ENCODE data around the gene MOBP.
"Not testable (repeated sequence)": the region's sequence is repeated elsewhere in the genome, so short reads cannot be mapped to it uniquely, and the experiment has no call there.

The MOBP gene

DNA sequence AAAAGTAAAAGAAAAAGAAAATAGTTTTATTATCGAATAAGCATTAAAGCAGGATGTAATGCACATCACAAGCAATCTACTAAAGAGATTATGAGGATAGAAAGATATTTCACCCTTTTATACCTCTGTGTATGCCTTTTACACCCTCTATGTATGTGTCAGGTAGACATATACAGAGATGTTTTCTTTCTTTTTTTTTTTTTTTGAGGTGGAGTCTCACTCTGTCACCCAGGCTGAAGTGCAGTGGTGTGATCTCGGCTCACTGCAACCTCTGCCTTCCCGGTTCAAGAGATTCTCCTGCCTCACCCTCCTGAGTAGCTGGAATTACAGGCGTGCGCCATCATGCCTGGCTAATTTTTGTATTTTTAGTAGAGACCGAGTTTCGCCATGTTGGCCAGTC is 13.6 kb upstream of the MOBP start:
- not testable (repeated sequence) for FAIRE-seq

DNA sequence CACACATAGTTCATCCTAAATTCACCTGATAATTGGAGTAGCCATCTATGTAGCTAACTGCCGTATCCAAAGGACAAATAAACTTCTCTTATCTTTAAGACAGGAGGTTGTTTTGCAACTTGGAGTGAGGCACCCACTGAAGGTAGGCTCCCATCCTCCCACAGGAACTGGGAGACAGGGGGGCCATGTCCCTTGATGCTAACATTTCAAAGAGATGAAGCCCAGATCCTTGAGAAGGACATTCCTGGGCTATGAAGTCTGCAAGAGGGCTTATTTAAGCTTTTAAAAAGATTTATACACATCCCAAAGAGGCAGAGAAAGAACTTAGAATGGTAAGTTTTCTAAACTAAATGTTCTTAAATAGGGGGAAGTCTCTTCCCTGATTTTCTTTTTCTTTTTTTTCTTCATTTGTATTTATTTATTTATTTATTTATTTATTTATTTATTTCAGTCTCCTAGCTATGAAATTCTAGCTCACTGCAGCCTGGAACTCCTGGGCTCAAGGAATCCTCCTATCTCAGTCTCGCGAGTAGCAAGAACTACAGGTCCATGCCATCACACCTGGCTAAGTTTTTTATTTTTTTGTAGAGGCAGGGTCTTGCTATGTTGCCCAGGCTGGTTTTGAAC is 12.8 kb upstream of the MOBP start:
- FAIRE-seq: no peak

DNA sequence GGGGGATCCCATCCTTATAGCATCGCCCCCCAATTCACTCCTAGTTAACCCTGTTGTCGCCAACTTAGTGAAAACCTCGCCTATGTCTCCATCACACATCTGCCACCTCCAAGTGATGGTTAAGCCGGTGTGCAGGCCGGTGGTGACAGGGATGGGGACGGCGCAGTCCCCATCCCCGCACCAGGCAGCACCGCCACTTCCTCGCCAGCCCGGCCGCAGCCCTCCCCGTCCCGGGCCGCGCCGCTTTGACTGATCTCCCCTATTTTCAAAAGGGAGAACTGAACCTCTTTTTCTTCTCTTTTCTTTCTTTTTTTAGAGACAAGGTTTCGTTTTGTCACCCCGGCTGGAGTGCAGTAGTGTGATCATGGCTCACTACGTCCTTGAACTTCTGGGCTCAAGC is 11.3 kb upstream of the MOBP start:
- no peak for FAIRE-seq

DNA sequence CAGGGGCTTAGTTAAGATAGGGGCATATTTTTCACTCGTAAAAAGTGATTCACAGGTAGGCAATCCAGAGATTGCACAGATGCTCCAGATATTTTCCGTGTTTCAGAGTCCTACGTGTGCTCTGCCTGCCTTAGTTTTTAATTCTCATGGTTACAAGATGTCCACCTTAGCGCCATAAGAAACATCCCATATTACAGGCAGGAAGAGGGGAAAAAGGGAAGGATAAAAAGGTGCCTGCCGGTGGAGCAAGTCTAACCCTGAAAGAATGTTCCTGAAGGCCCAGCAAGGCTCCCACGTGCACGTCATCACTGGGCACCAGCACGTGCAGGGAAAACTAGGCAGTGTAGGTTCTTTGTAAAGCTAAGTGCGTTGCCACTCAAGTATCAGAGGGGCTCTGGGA is 10.1 kb upstream of the MOBP start:
- FAIRE-seq: no peak

DNA sequence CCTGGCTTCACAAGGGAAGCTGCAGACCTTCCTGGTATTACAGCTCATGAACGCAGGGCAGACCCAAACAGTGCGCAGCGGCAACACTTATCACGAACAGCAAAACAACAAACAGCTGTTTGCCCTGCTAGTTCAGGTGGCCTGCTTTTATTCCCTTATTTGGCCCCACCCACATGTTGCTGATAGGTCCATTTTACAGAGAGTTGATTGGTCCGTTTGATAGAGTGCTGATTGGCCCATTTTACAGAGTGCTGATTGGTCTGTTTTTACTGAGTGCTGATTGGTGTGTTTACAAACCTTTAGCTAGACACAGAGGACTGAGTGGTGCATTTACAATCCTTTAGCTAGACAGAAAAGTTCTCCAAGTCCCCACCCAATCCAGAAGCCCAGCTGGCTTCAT is 8.9 kb upstream of the MOBP start:
- not testable (repeated sequence) for FAIRE-seq

DNA sequence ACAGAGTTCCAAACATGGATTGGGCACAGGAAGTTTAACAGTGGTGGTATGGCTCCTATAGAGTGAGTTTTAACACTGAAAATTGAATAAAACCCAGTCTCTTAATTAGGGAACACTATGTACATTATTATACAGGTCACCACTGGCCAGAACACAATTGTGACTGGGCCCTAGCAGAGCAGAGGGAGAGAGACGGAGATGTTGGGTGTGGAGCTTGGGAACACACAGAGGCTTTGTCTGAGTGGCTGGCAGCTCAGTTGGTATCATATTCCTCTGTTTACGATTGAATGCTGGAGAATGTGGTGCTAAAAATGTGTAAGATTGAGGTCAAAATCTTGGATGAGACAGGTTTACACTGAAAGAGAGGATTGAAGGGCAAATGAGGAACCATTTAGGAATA is 6.8 kb upstream of the MOBP start:
- FAIRE-seq: no peak

DNA sequence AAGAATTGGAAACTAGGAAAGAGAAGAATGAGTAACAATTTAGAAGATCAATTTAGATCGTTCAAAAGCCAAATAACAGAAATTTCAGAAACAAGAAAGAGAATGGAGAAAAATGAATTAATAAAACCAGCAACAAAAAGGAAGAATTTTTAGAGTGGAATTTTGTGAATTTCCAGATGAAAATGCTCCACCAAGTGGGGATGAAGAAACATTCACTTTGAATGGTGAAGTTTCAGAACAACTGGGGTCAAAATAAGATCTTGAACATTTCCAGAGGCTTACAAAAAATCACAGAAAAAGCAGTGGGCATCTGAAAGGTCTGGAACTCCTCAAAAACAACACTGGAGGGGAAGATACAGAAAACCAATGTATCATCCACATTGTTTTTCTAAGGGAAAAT is 4.2 kb upstream of the MOBP start:
- no peak for FAIRE-seq

DNA sequence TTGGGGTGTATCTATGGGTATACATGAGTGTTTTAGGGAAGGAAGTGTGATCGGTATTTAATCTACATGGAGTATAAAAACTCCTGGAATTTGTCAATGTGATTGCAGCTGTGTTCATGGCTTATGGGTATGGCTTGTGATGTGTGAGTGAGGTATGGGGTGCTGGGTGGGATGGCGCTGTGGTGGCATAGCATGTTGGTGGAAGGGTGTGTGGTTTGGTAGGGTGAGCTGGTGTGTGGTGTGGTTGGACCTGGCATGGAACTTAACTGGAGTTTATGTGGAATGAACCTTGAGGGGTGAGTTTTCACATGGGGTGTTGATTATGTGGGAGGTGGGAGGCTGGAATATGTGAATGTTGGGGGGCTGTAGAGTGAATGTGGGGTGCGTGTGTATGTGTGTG is 492 bp upstream of the MOBP start:
- no peak for FAIRE-seq

DNA sequence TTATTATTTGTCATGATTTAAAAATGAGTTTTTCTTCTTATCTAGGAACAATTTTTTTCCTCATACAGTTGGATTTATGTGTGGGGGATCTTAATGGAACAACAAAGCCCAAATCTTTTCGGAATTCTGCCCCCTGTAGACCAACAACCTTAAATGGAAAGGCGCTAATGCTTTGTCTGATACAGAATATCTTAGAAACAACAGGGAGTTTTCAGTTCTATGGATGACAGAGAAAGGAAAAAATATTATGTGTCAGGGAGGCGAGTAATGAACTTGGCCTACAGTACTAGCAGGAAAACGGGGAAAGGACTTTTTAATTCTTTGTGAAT is 592 bp downstream of the MOBP start:
- no peak for FAIRE-seq

DNA sequence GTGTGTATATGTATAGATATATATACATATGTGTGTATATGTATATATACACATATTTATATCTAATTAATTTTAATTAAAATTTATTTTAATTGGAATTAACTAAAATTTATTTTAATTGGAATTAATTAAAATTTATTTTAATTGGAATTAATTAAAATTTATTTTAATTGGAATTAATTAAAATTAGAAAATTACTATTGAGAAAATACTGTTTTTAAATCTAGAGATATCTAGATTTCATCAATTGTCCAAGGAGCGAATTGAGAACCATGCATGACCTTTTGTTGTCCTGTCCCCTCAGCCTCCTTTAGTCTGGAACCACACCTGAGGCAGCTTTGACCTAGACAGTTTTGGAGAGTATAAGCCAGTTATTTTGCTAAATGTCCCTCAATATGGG is 1.8 kb downstream of the MOBP start:
- peak; percentile 98 for FAIRE-seq

DNA sequence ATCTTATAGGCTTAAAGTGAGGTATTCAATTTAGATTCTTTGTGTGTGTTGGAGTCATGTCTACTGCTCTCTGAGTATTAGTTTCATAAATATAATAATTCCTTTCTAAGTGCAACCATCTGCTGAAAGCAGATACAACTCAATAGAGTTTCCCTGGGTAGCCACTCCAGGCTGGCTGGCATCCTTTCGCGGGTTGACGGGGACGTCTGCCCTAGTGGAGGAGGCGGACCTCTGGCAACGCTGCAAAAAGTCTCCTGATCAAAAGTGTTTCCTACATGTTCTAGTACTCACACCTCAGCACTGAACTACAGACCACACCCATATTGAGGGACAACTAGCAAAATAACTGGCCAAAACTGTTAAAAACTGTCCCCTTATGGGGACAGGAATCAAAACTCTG is 2.5 kb downstream of the MOBP start:
- FAIRE-seq: no peak

DNA sequence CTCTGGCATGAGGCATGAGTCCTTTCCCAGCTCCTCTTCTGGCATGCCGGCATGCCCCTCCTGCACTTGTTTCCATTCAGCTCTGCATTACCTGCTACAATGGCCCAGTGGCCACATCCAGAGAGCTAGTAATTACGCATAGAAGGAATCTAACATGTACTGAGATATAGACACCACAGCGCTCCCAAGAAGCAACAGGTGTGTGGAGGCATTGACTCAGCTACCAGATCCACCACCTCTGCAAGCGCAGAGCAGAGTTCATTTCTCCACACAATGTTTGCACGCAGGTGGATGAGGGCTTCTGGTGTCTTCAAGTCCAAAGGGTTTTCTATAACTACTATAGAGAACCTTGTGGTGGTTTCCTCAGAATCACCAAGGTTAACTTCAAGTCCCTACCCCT is 4.2 kb downstream of the MOBP start:
- FAIRE-seq: no peak

DNA sequence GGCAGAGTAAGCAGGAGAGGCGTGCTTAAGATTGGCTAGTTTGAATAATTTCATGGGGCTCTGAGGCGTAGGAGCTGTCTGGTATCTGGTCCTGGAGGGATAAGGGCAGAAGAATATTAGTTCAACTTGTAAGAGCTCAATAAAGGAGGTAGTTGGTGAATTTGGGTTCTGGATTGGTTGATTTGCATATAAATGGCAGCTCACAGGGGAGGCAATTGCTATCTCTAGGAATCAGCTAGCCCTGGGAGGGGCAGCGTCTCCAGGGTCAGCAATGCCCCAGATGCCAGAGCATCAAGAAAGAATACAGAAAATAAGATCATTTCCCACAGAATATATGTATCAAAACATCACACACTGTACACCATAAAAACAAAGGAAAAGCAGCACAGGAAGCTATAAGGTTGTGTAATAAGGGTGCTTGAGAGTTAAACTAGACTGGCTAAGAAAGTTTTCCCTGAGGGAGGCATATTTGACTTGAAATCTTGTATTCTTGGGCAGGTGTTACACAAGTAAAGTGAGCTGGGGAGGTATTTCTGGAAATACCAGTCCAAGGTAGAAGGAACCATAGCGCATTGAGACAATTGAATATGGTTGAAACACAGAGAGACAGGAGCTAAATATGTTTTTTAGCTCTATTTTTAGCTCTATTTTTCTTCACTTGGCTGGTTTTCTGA is 6.1 kb downstream of the MOBP start:
- FAIRE-seq: no peak

DNA sequence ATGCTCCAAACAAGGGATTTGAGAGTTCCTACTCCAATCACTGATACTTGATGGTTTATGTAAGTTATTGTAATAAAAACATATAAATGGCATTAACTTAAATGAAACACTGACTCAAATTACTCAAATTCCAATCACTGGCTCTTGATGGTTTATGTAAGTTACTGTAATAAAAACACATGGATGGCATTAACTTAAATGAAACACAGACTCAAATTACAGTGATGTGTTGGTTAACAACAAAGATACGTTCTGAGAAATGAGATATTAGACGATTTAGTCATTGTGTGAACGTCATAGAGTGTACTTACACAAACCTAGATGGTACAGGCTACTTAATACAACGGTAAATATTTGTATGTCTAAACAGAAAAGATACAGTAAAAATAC is 6.6 kb downstream of the MOBP start:
- FAIRE-seq: no peak

DNA sequence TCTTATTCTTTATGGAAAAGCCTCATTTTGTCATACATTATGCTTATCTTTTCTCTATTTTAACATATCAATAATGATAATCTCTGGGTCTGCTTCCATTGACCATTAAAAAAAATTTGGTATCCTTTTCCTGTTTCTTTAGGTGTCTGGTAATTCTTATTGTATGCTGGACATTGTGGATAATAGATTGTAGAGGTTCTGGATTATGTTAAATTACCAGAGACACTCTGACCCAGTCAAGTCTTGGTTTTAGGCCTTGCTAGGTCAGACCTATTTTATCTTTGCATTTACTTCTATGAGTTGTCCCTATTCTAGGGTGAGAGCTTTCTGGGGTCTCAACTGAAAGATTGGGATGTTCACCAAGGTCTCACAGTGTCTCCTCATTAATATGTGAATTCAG is 9.3 kb downstream of the MOBP start:
- no peak for FAIRE-seq

DNA sequence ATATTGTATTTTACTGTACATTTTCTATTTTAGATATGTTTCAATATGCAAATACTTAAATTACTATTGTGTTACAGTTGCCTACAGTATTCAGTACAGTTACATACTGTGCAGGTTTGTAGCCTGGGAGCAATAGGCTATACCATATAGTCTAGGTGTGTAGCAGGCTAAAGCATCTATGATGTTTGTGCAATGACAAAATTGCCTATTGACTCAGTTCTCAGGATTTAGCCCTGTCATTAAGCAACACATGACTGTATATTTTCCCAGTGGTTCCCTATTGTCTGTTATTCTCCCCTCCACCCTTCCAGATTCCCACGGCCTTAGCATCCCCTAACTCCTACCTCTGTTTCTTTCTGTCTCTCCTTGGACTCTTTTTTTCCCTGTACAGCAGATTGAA is 10.7 kb downstream of the MOBP start:
- no peak for FAIRE-seq

DNA sequence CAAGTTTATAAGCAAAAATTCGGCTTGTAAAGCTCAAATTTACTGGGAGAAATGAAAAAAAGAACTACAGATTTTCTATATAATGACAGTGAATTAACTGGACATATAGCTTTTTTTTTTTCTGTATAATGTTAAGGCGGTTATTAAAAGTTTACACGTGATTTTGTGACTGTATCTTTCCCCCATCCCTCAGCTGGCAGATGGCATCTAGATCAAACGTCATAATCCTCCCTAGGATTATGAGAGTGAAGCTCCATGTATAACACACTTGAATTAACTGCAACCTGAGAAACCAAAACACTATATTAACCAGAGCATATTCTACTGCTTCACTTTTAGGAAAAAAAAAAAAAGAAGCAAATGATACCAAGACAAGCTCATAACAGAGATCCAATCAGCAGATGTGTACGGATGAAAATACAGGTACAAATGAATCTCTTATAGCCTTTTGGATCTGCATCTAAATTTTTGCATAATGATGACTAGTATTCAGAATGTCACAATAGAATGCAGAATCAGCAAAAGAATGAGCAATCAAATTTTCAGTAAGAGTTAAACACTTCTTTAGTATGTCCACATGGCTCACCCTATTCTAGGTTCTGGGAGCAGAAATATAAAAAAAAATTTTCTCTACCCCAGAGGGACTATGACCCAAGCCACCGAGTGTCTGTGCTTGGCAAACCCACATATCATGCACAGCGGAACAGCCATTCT is 12.4 kb downstream of the MOBP start:
- FAIRE-seq: no peak

DNA sequence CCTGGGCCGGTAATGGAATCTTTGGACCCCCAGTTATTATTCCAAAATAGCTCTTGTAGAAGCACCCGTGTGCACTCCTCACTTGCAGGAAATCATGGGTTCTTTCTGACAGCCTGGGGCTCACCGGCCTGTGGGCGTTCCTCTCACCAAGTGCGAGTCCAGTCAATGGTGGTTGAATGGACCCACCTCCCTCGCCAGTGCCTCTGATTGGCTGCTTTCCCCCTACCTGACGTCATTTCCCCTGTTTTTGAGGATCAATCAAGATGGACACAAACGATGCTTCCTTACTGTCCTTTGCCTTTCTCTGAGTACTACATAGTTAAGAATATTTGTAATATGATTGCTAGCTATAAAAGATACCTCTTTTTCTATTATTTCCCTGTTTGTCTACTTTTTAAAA is 18.1 kb downstream of the MOBP start:
- no peak for FAIRE-seq

DNA sequence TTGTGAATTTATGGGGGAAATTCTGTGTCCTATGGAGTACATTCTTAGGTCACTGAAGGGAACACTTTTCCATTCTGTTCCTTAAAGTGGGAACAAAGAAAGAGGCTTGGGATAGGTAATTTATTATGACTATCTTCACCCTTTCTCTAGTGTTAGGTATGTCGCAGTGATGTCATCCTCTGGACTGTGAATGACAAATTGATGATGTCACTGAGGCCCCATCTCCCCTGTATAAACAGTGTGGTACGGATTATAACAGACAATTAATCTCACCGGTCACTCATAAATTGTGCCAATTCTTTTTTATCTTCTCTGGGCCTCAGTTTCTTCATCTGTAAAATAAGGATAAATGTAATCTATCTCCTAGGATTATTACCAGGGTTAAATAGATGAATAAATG is 23.5 kb downstream of the MOBP start:
- no peak for FAIRE-seq

DNA sequence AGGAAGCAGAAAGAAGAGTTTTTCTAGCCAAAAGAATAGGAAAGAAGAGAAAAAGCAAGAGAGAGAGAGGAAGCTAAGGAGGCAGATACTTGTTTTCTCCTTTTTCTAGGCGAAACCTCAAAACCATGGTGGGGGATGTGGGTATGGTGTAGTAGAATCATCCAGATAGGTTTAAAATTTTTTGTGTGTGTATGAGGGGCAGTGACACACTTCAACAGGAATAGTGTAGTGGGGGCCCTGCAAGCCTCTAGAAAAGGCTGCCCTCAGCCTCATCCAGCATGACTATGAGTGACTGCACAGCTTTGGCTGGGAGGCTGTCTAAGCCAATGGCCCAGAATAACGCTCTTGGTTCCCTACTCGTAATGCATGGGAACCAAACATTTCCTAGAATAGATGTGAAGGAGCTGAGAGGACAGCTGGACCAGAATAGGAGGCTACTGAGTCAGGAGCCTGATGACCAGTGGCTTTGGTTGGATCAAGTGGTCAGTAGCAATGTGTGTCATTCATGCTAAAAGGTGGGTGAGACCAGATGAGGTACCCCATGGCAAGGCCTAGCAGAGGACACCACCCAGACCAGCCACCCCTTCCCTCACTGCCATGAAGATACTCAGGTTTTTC is 24.4 kb downstream of the MOBP start:
- FAIRE-seq: no peak

DNA sequence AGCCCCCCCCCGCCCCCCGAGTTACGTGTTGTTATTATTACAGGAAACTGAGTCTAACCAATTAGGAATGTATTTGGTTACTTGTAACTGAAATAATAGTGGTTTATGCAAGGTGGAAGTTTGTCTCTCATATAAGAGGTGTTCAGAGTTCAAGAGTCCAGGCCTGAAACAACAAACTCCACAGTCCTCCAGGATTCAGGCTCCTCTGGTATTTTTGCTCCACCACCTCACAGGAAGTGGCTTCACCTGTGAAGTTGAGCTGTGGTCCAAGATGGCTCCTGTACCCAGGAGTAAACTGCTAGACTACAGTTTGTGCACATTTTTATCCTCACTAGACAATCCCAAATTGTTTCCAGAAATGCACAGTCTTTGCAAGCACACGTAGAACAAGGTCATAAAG is 27.3 kb downstream of the MOBP start:
- no peak for FAIRE-seq

DNA sequence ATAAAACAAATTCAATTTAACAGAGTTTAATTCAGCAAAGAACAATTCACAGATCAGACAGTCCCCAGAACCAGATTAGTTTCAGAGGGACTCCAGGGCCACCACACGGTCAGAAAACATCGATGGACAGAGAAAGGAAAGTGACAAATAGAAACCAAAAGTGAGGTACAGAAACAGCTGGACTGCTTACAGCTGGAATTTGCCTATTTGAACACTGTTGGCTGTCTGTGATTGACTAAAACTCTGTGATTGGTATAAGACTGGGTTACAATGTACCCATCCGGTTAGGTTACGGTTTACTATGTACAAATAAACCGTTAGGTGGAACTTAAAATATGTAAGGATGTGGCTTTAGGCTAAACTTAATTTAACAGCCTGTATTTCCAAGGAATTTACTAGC is 30.3 kb downstream of the MOBP start:
- no peak for FAIRE-seq

DNA sequence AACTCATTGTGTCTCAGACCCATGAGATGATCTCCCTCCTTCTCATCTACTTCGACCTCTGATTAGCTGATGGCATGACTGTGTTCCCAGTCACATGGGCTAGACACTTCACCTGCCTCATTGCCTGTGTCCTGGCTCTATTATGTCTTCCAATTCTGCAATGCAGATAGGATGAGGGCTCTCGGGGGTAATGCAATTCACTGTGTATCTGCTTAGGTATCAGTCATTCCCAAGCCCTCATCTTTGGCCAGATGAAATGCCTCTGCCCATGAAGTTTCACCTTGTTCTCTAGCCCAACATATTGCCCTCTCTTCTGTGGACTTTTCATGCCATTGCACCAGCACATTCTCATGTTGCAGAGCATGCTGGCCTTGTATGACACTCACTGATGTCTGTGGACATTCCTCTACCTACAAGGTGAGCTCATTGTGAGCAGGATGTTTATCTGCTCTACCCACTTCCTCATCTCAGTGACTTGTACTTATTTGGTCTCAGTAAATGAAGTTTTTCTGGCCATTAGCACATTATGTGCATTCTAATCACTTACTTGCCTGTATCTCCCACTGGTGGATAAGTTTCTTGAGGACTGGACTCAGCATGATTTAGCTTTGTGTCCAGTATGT is 32.3 kb downstream of the MOBP start:
- FAIRE-seq: no peak

DNA sequence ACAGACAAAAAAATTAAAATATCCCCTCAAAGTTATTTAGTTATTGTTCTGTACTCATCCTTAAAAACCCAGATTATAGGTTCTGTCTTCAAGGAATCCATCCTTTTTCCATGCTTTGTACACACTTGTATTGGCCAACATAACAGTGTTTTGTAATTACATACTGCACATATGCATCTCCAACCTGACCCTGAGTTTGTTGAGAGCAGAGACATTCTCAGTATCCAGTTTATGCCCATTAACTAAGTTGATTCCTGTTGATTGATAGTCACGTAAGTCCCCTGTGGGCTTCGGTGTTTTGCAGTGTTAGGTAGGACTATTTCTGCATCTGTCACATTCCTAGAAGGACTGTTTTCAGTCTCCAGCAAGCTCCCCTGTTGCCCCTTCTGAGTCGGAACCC is 33.6 kb downstream of the MOBP start:
- no peak for FAIRE-seq
